Cardiac muscle cell (in vitro differentiated cells and primary cell): ENCODE measurements around the gene CTIF. TPM values are rescaled to one million over a fixed set of nuclear protein-coding genes. Genes with fewer than 3 reads are reported as not detected.

Experiments
- DNase-seq, 2 donors: peaks; one replicate each; pipeline versions ENCODE4 v3.0.0 to v3.0.0-alpha.2; 2010 to 2017; ENCODE audit warnings: low read depth in 1 of 2, low spot score in 1 of 2
- H3K27ac ChIP-seq: fragments of 200-600 bp; sonication (generic); 2 replicates; pipeline ENCODE4 v1.5.1; 2016
- H3K27me3 ChIP-seq: fragments of 200-600 bp; sonication (generic); 2 replicates; pipeline ENCODE4 v1.6.0; 2016; ENCODE audit warnings: control low read depth
- H3K36me3 ChIP-seq: fragments of 200-600 bp; sonication (generic); 2 replicates; pipeline ENCODE4 v1.5.1; 2016; ENCODE audit warnings: control low read depth
- H3K4me1 ChIP-seq: fragments of 200-600 bp; sonication (generic); 2 replicates; pipeline ENCODE4 v1.8.1; 2017; ENCODE audit warnings: low read depth, mild to moderate bottlenecking, mixed run types
- H3K4me3 ChIP-seq: fragments of 200-600 bp; sonication (generic); 2 replicates; pipeline ENCODE4 v1.5.1; 2016; ENCODE audit warnings: mild to moderate bottlenecking
- H3K9me3 ChIP-seq: fragments of 200-600 bp; sonication (generic); 2 replicates; pipeline ENCODE4 v1.5.1; 2017; ENCODE audit warnings: low read depth, mild to moderate bottlenecking, control low read depth
- CTCF ChIP-seq: IDR thresholded peaks from 2 replicates; pipeline ENCODE4 v1.5.1; 2012; ENCODE audit warnings: low read depth, mild to moderate bottlenecking, low read length
- polyA plus RNA-seq: library from polyadenylated mRNA; unstranded; fragments of >200 nt; fragmentation: Nextera tagmentation; extraction: Ambion mirVana; gene quantifications from 2 replicates; pipeline ENCODE4 v1.2.1, GENCODE V29; 2016
- total RNA-seq: library from RNA; depleted of rRNA; stranded (reverse); fragments of >200 nt; gene quantifications from 2 replicates; pipeline ENCODE4 v1.2.3, GENCODE V29; 2016

CTIF gene
- total and polyA plus RNA-seq, 2 experiments from 2014 or later: 16.5 to 22.0 TPM

- no peak for TF ChIP-seq CTCF
- DNase-seq: no peak
These were observed 246.3 kb downstream of the CTIF start for GRCh38 chr18:48785091-48785614.

GRCh38 chr18:48785736-48786454, 247.1 kb downstream of the CTIF start:
- H3K4me1 ChIP-seq: peaks cover 53% of the 10 kb centered on the region
- TF ChIP-seq CTCF: no peak
- no peak overlapping the region for H3K27ac ChIP-seq
- no peaks in the 10 kb centered on the region for H3K27me3 ChIP-seq
- no peaks in the 10 kb centered on the region for H3K9me3 ChIP-seq
- no peak overlapping the region for H3K4me3 ChIP-seq
- no peak for DNase-seq
- H3K36me3 ChIP-seq: no peaks in the 10 kb centered on the region

More at GRCh38 chr18:48785091-48785614, 246.3 kb downstream of the CTIF start:
- Histone ChIP-seq H3K9me3 (no peaks in the 10 kb centered on the region), H3K27me3 (no peaks in the 10 kb centered on the region), H3K4me1 (peaks cover 61% of the 10 kb centered on the region), H3K4me3 (no peak overlapping the region), H3K36me3 (no peaks in the 10 kb centered on the region), H3K27ac (no peak overlapping the region)

GRCh38 chr18:48786455-48787202, 247.8 kb downstream of the CTIF start:
- H3K4me3 ChIP-seq: no peak overlapping the region
- H3K27ac ChIP-seq: no peak overlapping the region
- no peaks in the 10 kb centered on the region for H3K9me3 ChIP-seq
- H3K36me3 ChIP-seq: no peaks in the 10 kb centered on the region
- H3K4me1 ChIP-seq: peaks cover 49% of the 10 kb centered on the region
- no peaks in the 10 kb centered on the region for H3K27me3 ChIP-seq
- DNase-seq: no peak
- TF ChIP-seq CTCF: no peak

GRCh38 chr18:48787203-48788151, 248.6 kb downstream of the CTIF start:
- DNase-seq: no peak
- Histone ChIP-seq H3K27ac (peak overlapping the region; percentile 89), H3K4me1 (peaks cover 40% of the 10 kb centered on the region), H3K4me3 (no peak overlapping the region), H3K9me3 (no peaks in the 10 kb centered on the region), H3K27me3 (no peaks in the 10 kb centered on the region), H3K36me3 (no peaks in the 10 kb centered on the region)
- no peak for TF ChIP-seq CTCF

GRCh38 chr18:48788373-48788772, 249.5 kb downstream of the CTIF start:
- no peak for TF ChIP-seq CTCF
- H3K4me1 ChIP-seq: peaks cover 31% of the 10 kb centered on the region
- H3K36me3 ChIP-seq: no peaks in the 10 kb centered on the region
- no peak for DNase-seq
- no peak overlapping the region for H3K4me3 ChIP-seq
- H3K9me3 ChIP-seq: no peaks in the 10 kb centered on the region
- H3K27ac ChIP-seq: peak overlapping the region; percentile 89
- no peaks in the 10 kb centered on the region for H3K27me3 ChIP-seq
